ENCODE measurements around the gene AQP10.
"Not testable (repeated sequence)": the region's sequence is repeated elsewhere in the genome, so short reads cannot be mapped to it uniquely, and the experiment has no call there.

The AQP10 gene, protein sequence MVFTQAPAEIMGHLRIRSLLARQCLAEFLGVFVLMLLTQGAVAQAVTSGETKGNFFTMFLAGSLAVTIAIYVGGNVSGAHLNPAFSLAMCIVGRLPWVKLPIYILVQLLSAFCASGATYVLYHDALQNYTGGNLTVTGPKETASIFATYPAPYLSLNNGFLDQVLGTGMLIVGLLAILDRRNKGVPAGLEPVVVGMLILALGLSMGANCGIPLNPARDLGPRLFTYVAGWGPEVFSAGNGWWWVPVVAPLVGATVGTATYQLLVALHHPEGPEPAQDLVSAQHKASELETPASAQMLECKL

DNA sequence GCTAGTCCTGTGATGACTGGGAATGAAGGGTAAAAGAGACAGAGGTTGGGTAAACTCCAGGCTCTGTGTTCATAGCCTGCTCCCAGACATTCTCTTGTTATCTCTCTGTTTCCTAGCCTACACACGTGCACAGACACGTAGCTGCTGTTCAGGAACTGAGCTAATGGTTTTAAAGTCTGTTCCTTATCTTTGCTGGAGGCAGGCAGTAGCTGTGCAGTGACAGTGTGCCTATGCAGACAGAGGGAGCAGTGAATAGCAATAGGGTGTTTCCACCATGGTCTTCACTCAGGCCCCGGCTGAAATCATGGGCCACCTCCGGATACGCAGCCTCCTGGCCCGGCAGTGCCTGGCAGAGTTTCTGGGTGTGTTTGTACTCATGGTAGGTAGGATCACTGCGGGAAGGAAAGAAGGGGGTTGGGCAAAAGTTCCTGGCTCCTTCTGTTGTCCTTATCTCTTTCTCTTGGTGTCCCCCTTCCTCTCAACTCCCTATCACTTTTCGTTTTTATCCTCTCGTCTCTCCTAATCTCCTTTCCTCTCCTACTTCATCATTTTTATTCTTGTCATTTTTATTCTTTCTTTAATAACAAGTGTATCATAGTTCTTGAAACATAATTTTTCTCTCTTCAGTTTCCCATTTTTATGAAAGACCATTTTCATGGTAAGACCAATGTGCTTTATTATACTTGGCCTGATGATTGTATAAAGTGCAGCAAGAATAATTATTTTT is at the start of gene AQP10:
Gene AQP10 (plus strand): TSS at position 212 of the 727 bp plus-strand sequence. CDS start 63 bp downstream, at position 275.
- H3K4me3 ChIP-seq (ENCODE audit: low read length) = no peak within 1 kb of the TSS
- DNase-seq (ENCODE audit: low read depth) = no peak
- TF ChIP-seq, protein P1, sequence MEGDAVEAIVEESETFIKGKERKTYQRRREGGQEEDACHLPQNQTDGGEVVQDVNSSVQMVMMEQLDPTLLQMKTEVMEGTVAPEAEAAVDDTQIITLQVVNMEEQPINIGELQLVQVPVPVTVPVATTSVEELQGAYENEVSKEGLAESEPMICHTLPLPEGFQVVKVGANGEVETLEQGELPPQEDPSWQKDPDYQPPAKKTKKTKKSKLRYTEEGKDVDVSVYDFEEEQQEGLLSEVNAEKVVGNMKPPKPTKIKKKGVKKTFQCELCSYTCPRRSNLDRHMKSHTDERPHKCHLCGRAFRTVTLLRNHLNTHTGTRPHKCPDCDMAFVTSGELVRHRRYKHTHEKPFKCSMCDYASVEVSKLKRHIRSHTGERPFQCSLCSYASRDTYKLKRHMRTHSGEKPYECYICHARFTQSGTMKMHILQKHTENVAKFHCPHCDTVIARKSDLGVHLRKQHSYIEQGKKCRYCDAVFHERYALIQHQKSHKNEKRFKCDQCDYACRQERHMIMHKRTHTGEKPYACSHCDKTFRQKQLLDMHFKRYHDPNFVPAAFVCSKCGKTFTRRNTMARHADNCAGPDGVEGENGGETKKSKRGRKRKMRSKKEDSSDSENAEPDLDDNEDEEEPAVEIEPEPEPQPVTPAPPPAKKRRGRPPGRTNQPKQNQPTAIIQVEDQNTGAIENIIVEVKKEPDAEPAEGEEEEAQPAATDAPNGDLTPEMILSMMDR (conservative IDR thresholded peaks at IDR 0.05; ENCODE audit: low read depth, low read length) = no peak

DNA sequence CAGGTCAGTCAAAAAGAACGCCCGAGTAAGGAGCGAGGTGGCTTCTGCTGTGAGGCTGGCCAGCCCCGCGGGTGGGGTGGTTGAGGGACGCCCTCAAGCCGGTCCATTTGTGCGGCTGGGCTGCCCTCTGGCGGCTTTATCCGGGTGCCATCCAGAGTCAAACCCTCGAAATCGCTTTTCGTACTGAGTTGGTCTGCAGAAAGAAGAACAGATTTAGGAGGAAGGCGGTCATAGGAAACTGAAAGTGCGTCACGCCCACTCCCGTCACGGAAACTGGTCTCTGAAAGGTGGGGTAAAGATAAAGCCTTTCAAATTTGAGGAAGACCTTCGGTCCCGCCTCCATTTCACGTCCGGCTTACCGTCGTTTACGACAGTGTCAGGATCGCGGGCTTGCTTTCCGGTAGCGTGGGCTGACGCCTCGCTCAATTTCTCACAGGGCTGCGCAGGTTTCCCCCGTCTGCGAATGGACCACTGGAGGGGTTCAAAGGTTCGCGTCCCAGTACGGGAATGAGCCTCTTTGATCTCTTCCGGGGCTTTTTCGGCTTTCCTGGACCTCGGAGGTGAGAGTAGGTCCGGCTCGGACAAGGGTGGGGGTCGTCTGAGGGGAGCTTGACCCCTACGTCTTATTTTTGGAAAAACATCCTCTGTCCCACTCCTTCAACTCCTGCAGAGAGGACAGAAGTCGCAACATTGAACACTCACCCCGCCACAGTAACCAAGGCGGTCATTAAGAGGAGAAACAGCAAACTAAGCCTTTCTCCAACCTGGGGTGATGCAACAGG is 48.5 kb upstream of the AQP10 start, which contains the start of gene HAX1:
Gene HAX1 (plus strand): TSS at position 413 of the 782 bp plus-strand sequence. CDS start 95 bp downstream, at position 508.
- TF ChIP-seq, protein P1 (conservative IDR thresholded peaks at IDR 0.05; ENCODE audit: low read depth, low read length) = peak; percentile 81
- DNase-seq (ENCODE audit: low read depth) = peak; percentile 78

DNA sequence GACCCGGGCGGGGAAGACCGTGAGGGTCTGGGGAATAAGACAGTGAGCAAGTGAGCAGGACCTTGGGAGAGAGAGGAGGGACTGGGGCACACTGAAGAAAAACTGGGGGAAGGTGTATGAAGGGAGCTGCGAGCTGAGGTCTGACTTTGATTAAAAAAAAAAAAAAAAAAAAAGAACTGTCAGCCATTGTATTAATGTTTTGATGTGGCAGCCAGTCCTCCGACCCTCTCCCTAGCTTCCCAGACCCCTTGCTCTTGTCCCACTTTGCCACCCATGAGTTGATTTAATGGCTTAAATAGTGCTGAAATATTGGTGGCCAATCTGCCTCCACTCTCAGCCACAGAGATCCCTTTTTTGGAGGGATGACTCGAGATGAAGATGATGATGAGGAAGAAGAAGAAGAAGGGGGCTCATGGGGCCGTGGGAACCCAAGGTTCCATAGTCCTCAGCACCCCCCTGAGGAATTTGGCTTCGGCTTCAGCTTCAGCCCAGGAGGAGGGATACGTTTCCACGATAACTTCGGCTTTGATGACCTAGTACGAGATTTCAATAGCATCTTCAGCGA is 47.8 kb upstream of the AQP10 start:
- no peak for DNase-seq (ENCODE audit: low read depth)
- H3K4me3 ChIP-seq (ENCODE audit: low read length) = peak overlapping the region; percentile 98
- TF ChIP-seq, protein P1 (conservative IDR thresholded peaks at IDR 0.05; ENCODE audit: low read depth, low read length) = no peak

More for the DNA sequence above, 48.5 kb upstream of the AQP10 start, which contains the start of gene HAX1:
- H3K4me3 ChIP-seq (ENCODE audit: low read length) = peak within 1 kb of the TSS; percentile 98

DNA sequence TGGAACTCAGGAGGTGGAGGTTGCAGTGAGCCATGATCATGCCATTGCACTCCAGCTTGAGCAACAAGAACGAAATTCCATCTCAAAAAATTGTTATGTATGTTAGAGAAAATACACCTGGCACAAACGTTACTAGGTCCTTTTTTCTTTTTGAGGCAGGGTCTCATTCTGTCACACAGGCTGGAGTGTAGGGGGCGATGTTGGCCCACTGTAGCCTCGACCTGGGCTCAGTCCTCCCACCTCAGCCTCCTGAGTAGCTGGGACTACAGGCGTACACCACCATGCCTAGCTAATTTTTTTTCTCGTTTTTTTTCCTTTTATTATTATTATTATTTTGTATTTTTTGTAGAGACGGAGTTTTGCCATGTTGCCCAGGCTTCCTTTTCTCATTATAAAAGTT is 44.1 kb upstream of the AQP10 start:
- H3K4me3 ChIP-seq (ENCODE audit: low read length) = no peak overlapping the region
- TF ChIP-seq, protein P1 (conservative IDR thresholded peaks at IDR 0.05; ENCODE audit: low read depth, low read length) = peak; percentile 26
- no peak for DNase-seq (ENCODE audit: low read depth)

DNA sequence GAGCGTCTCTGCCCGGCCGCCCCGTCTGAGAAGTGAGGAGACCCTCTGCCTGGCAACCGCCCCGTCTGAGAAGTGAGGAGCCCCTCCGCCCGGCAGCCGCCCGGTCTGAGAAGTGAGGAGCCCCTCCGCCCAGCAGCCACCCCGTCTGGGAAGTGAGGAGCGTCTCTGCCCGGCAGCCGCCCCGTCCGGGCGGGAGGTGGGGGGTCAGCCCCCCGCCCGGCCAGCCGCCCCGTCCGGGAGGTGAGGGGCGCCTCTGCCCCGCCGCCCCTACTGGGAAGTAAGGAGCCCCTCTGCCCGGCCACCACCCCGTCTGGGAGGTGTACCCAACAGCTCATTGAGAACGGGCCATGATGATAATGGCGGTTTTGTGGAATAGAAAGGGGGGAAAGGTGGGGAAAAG is 33.3 kb upstream of the AQP10 start:
- DNase-seq (ENCODE audit: low read depth) = not testable (repeated sequence)

DNA sequence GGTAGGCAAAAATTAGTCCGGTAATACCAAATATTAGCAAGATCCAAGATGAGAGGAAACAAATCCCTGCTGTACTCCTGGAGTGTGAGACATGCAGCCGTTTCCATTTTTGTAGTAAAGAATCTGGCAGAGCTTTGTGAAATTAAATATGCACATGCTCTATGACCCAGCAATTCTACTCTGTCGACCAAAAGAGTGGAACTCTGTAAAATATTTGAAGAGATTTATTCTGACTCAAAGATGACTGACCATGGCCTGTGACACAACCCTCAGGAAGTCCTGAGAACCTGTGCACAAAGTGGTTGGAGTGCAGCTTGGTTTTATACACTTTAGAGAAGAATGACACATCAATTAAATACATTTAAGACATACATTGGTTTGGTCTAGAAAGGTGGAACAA is 32.2 kb upstream of the AQP10 start:
- TF ChIP-seq, protein P1 (conservative IDR thresholded peaks at IDR 0.05; ENCODE audit: low read depth, low read length) = no peak
- no peak overlapping the region for H3K4me3 ChIP-seq (ENCODE audit: low read length)
- no peak for DNase-seq (ENCODE audit: low read depth)

More for the DNA sequence above, 33.3 kb upstream of the AQP10 start:
- H3K4me3 ChIP-seq (ENCODE audit: low read length) = not testable (repeated sequence)

DNA sequence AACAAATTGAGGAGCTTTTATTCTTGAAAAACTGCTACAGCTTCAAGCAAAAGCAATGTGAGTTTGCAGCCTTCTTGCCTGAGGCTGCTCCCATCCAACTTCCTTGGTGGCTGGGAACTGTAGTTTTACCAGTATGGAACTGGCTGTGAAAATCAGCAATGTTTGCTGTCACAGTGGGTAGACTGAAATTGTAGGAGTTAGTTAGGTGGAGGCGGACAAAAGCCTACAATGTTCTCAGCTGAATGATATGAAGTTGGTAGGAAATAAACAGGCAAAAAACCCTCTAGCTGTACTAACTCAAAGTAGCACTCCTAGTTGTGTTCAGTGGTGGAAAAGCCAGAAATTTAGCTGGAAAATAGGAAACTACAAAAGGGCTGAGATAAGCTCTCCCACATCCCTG is 30.0 kb upstream of the AQP10 start:
- no peak for DNase-seq (ENCODE audit: low read depth)
- H3K4me3 ChIP-seq (ENCODE audit: low read length) = no peak overlapping the region
- TF ChIP-seq, protein P1 (conservative IDR thresholded peaks at IDR 0.05; ENCODE audit: low read depth, low read length) = no peak

Measured in retinal pigment epithelial cell (primary cell).